NCI-H2196 treated with DMSO at 0.1 percent for 48 hours (cell line): ENCODE measurements around the gene EBF4.
"Not testable (repeated sequence)": the region's sequence is repeated elsewhere in the genome, so short reads cannot be mapped to it uniquely, and the experiment has no call there.

Experiments used
- DNase-seq: peaks from one replicate; lab custom pipeline; 2025; ENCODE audit not compliant: unreplicated experiment; lab: John Stamatoyannopoulos, UW

Gene EBF4

DNA sequence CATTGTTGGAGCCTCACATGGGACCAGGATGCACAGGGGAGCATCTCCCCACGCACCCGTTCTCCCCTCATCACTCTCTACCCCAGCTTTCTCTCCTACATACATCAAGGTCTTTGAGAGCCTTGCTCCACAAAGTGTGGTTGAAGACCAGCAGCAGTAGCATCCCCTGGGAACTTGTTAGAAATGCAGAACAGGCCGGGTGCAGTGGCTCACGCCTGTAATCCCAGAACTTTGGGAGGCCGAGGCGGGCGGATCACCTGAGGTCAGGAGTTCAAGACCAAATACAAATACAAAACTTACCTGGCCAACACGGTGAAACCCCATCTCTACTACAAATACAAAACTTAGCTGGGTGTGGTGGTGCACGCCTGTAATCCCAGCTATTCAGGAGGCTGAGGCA, 115.3 kb downstream of the EBF4 start:
- not testable (repeated sequence) for DNase-seq

DNA sequence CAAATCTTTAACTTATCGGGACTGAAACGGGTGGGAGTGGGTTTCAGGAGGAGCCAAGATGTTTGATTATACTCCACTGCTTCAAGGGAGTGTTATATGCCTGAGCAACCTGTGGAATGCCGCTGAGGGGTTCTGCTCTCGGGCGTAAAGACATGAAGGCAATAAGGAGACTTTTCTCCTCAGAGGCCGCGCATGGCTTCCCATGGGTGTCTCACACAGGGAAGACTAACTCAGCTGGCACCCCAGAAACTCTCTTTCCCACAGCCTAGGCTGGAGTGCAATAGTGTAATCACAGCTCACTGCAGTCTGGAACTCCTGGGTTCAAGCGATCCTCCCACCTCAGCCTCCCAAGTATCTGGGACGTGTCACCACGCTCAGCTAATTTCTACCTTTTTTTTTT, 117.1 kb downstream of the EBF4 start:
- DNase-seq = no peak
